ENCODE results near the gene FCGR1A. TPM values are rescaled to one million over a fixed set of nuclear protein-coding genes. Genes with fewer than 3 reads are reported as not detected.
"Not testable (repeated sequence)": the region's sequence is repeated elsewhere in the genome, so short reads cannot be mapped to it uniquely, and the experiment has no call there.

Gene FCGR1A
- 1 to 10 TPM; 1.6 to 2.7 (median 1.6) TPM for polyA plus RNA-seq (ENCODE audit: insufficient read length in 3 of 3)

- not testable (repeated sequence) for DNase-seq (ENCODE audit: low read depth in 3 of 3, low spot score in 2 of 3)
These were observed at the start of gene FCGR1A for GRCh38 chr1:149782600-149782999. Gene FCGR1A, plus strand, starts transcription at chr1:149782694. Its CDS starts 50 bp downstream, at chr1:149782744.

GRCh38 chr1:149732781-149733180 lies 49.7 kb upstream of the FCGR1A start:
- not testable (repeated sequence) for DNase-seq (ENCODE audit: low read depth in 3 of 3, low spot score in 2 of 3)

- not testable (repeated sequence) for DNase-seq (ENCODE audit: low read depth in 3 of 3, low spot score in 2 of 3)
These were observed 47.8 kb upstream of the FCGR1A start for GRCh38 chr1:149734692-149735091.

GRCh38 chr1:149740148-149740581 lies 42.3 kb upstream of the FCGR1A start:
- DNase-seq (ENCODE audit: low read depth in 3 of 3, low spot score in 2 of 3) = not testable (repeated sequence)

GRCh38 chr1:149740590-149741230 lies 41.8 kb upstream of the FCGR1A start:
- not testable (repeated sequence) for DNase-seq (ENCODE audit: low read depth in 3 of 3, low spot score in 2 of 3)

GRCh38 chr1:149741914-149742313 lies 40.6 kb upstream of the FCGR1A start:
- not testable (repeated sequence) for DNase-seq (ENCODE audit: low read depth in 3 of 3, low spot score in 2 of 3)

- not testable (repeated sequence) for DNase-seq (ENCODE audit: low read depth in 3 of 3, low spot score in 2 of 3)
These were observed 35.8 kb upstream of the FCGR1A start for GRCh38 chr1:149746463-149747356.

- not testable (repeated sequence) for DNase-seq (ENCODE audit: low read depth in 3 of 3, low spot score in 2 of 3)
These were observed 34.9 kb upstream of the FCGR1A start for GRCh38 chr1:149747359-149748143.

- not testable (repeated sequence) for DNase-seq (ENCODE audit: low read depth in 3 of 3, low spot score in 2 of 3)
These were observed 34.4 kb upstream of the FCGR1A start for GRCh38 chr1:149748144-149748500.

GRCh38 chr1:149750562-149750961 lies 31.9 kb upstream of the FCGR1A start:
- not testable (repeated sequence) for DNase-seq (ENCODE audit: low read depth in 3 of 3, low spot score in 2 of 3)

- DNase-seq (ENCODE audit: low read depth in 3 of 3, low spot score in 2 of 3) = not testable (repeated sequence)
These were observed 30.3 kb upstream of the FCGR1A start for GRCh38 chr1:149752186-149752585.

- DNase-seq (ENCODE audit: low read depth in 3 of 3, low spot score in 2 of 3) = not testable (repeated sequence)
These were observed 29.0 kb upstream of the FCGR1A start for GRCh38 chr1:149753466-149753865.

- not testable (repeated sequence) for DNase-seq (ENCODE audit: low read depth in 3 of 3, low spot score in 2 of 3)
These were observed 27.2 kb upstream of the FCGR1A start for GRCh38 chr1:149755294-149755693.

- DNase-seq (ENCODE audit: low read depth in 3 of 3, low spot score in 2 of 3) = not testable (repeated sequence)
These were observed 20.2 kb upstream of the FCGR1A start for GRCh38 chr1:149762294-149762693.

- not testable (repeated sequence) for DNase-seq (ENCODE audit: low read depth in 3 of 3, low spot score in 2 of 3)
These were observed 18.2 kb upstream of the FCGR1A start for GRCh38 chr1:149764087-149764800.

- DNase-seq (ENCODE audit: low read depth in 3 of 3, low spot score in 2 of 3) = not testable (repeated sequence)
These were observed 16.3 kb upstream of the FCGR1A start for GRCh38 chr1:149766241-149766640.

- DNase-seq (ENCODE audit: low read depth in 3 of 3, low spot score in 2 of 3) = not testable (repeated sequence)
These were observed 13.3 kb upstream of the FCGR1A start for GRCh38 chr1:149769216-149769615.

- DNase-seq (ENCODE audit: low read depth in 3 of 3, low spot score in 2 of 3) = not testable (repeated sequence)
These were observed 11.8 kb upstream of the FCGR1A start for GRCh38 chr1:149770661-149771060.

GRCh38 chr1:149771653-149772425 lies 10.7 kb upstream of the FCGR1A start:
- DNase-seq (ENCODE audit: low read depth in 3 of 3, low spot score in 2 of 3) = not testable (repeated sequence)

All from right renal cortex interstitium (tissue), 3 donors.